ENCODE results near the gene WBP4. TPM values are rescaled to one million over a fixed set of nuclear protein-coding genes. Genes with fewer than 3 reads are reported as not detected.
"Not testable (repeated sequence)": the region's sequence is repeated elsewhere in the genome, so short reads cannot be mapped to it uniquely, and the experiment has no call there.

WBP4 gene
- total RNA-seq, 1 experiment from 2014 or later: 7.2 TPM

- Histone ChIP-seq H3K18ac (ENCODE audit: insufficient read length, low read depth, low read length) (no peak overlapping the region), H3K4me1 (ENCODE audit: insufficient read depth, low read length) (no peaks in the 10 kb centered on the region), H4K91ac (ENCODE audit: insufficient read length, low read depth, low read length) (no peak overlapping the region), H4K5ac (ENCODE audit: insufficient read length, low read depth, low read length) (no peak overlapping the region), H3K4me2 (ENCODE audit: insufficient read depth, insufficient read length, low read length) (no peak overlapping the region), H4K20me1 (ENCODE audit: control insufficient read depth, insufficient read depth, insufficient read length) (no peaks in the 10 kb centered on the region), H2BK5ac (ENCODE audit: insufficient read length, low read length) (no peak overlapping the region), H3K4ac (ENCODE audit: low read depth, low read length) (no peak overlapping the region), H3K27me3 (ENCODE audit: insufficient read depth, low read length) (no peaks in the 10 kb centered on the region), H3K9ac (ENCODE audit: extremely low read depth, insufficient read length, low read length) (no peak overlapping the region), H3K79me1 (ENCODE audit: insufficient read depth, low read depth, low read length, poor library complexity, severe bottlenecking) (no peaks in the 10 kb centered on the region), H2BK120ac (ENCODE audit: low read depth, low read length, poor library complexity, severe bottlenecking) (no peak overlapping the region), H3K23me2 (ENCODE audit: insufficient read length, low read depth, low read length, poor library complexity, severe bottlenecking) (no peaks in the 10 kb centered on the region), H2BK12ac (ENCODE audit: insufficient read length, low read depth, low read length) (no peak overlapping the region), H3K23ac (ENCODE audit: insufficient read length, low read depth, low read length) (no peak overlapping the region), H4K8ac (replicated peaks; ENCODE audit: insufficient read length, low read depth, low read length) (no peak overlapping the region), H2AK5ac (ENCODE audit: insufficient read length, low read length) (no peak overlapping the region), H3K14ac (ENCODE audit: insufficient read depth, low read length) (no peak overlapping the region), H2AFZ (ENCODE audit: low read length) (no peak overlapping the region), H2BK15ac (ENCODE audit: low read depth, low read length) (no peak overlapping the region), H3K79me2 (ENCODE audit: insufficient read depth, low read length) (no peaks in the 10 kb centered on the region), H2BK20ac (ENCODE audit: low read depth, low read length, poor library complexity, severe bottlenecking) (no peak overlapping the region), H3K9me3 (ENCODE audit: control insufficient read depth, low read depth, low read length) (no peaks in the 10 kb centered on the region), H3T11ph (ENCODE audit: low read length) (no peak overlapping the region), H3K56ac (ENCODE audit: insufficient read length, low read depth, low read length) (no peak overlapping the region), H3K27ac (ENCODE audit: insufficient read length, low read depth, low read length) (no peak overlapping the region)
- H3K36me3 Mint-ChIP-seq (ENCODE audit: insufficient read depth in 1 of 3, low read depth in 3 of 3): peaks cover 5 to 22% (median 19%) of the 10 kb centered on the region in 3 experiments; a peak in 5 of 7 replicates
- peak; percentile 76 for DNase-seq
- peaks cover 7 to 12% of the 10 kb centered on the region in 2 experiments for H3K4me1 Mint-ChIP-seq
- peak overlapping the region in 1 of 2 experiments; percentile 2; a peak in 1 of 5 replicates for H3K4me3 Mint-ChIP-seq
- no peaks in the 10 kb centered on the region; the same call in 1 of the 2 replicates for H3K27me3 Mint-ChIP-seq (ENCODE audit: low read depth)
- no CpG with 5 or more reads among the region's 2 CpGs for WGBS (ENCODE audit: extremely low coverage, insufficient read length, low lambda C conversion rate)
- no peak overlapping the region for H3K27ac Mint-ChIP-seq
- TF ChIP-seq CTCF (conservative IDR thresholded peaks at IDR 0.05): no peak
- no peaks in the 10 kb centered on the region; a peak in 1 of 5 replicates for H3K9me3 Mint-ChIP-seq
These were observed 24.8 kb downstream of the WBP4 start for GRCh38 chr13:41085961-41086585.

GRCh38 chr13:41095681-41096080 lies 34.4 kb downstream of the WBP4 start:
- H3K4ac ChIP-seq (ENCODE audit: low read depth, low read length); H3K4me2 ChIP-seq (ENCODE audit: insufficient read depth, insufficient read length, low read length); H2BK15ac ChIP-seq (ENCODE audit: low read depth, low read length); H3T11ph ChIP-seq (ENCODE audit: low read length); H3K56ac ChIP-seq (ENCODE audit: insufficient read length, low read depth, low read length); H3K4me3 Mint-ChIP-seq; H4K91ac ChIP-seq (ENCODE audit: insufficient read length, low read depth, low read length); H4K20me1 ChIP-seq (ENCODE audit: control insufficient read depth, insufficient read depth, insufficient read length); DNase-seq; H3K27ac Mint-ChIP-seq; H3K4me1 ChIP-seq (ENCODE audit: insufficient read depth, low read length); H3K18ac ChIP-seq (ENCODE audit: insufficient read length, low read depth, low read length); H2BK120ac ChIP-seq (ENCODE audit: low read depth, low read length, poor library complexity, severe bottlenecking); H3K79me2 ChIP-seq (ENCODE audit: insufficient read depth, low read length); H3K4me1 Mint-ChIP-seq; H3K9me3 ChIP-seq (ENCODE audit: control insufficient read depth, low read depth, low read length); H3K27me3 Mint-ChIP-seq (ENCODE audit: low read depth); H3K23me2 ChIP-seq (ENCODE audit: insufficient read length, low read depth, low read length, poor library complexity, severe bottlenecking); H2AFZ ChIP-seq (ENCODE audit: low read length); H2BK12ac ChIP-seq (ENCODE audit: insufficient read length, low read depth, low read length); H3K9me3 Mint-ChIP-seq; H3K23ac ChIP-seq (ENCODE audit: insufficient read length, low read depth, low read length); H3K79me1 ChIP-seq (ENCODE audit: insufficient read depth, low read depth, low read length, poor library complexity, severe bottlenecking); H2BK5ac ChIP-seq (ENCODE audit: insufficient read length, low read length); H3K9ac ChIP-seq (ENCODE audit: extremely low read depth, insufficient read length, low read length); H4K5ac ChIP-seq (ENCODE audit: insufficient read length, low read depth, low read length); H3K27me3 ChIP-seq (ENCODE audit: insufficient read depth, low read length); H3K36me3 Mint-ChIP-seq (ENCODE audit: insufficient read depth in 1 of 3, low read depth in 3 of 3); H2BK20ac ChIP-seq (ENCODE audit: low read depth, low read length, poor library complexity, severe bottlenecking); H3K27ac ChIP-seq (ENCODE audit: insufficient read length, low read depth, low read length); H3K14ac ChIP-seq (ENCODE audit: insufficient read depth, low read length); H2AK5ac ChIP-seq (ENCODE audit: insufficient read length, low read length); H4K8ac ChIP-seq (replicated peaks; ENCODE audit: insufficient read length, low read depth, low read length): not testable (repeated sequence)
- WGBS (ENCODE audit: extremely low coverage, insufficient read length, low lambda C conversion rate): no CpG with 5 or more reads among the region's 2 CpGs
